GM19397 (cell line): ENCODE data around the gene NEURL1B.
"Not testable (repeated sequence)": the region's sequence is repeated elsewhere in the genome, so short reads cannot be mapped to it uniquely, and the experiment has no call there.

ENCODE experiments used
- ATAC-seq: cut with Tn5 transposase; IDR thresholded peaks from one replicate; pipeline ENCODE4 v1.9.1; 2021; ENCODE audit warnings: mild to moderate bottlenecking, moderate library complexity; ENCODE audit not compliant: unreplicated experiment

The NEURL1B gene

DNA sequence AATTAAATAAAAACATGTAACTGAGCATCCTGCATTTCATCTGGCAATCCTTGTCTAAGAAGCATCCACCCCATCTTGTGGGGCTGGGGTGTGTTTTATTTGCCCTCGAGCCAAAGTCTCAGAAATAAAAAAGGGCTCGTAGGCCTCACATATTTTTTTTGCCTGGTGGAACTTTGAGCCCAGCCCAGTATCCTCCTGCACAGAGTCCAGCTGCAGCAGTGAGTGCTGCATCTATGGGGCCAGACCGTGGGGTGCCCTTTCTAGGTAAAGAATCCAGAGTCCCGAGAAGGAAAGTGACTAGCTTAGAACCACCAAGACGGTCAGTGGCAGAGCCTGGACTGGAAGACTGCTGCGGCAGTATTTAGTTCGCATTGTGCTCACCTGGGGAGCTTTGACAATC lies 33.1 kb downstream of the NEURL1B start:
- no peak for ATAC-seq

DNA sequence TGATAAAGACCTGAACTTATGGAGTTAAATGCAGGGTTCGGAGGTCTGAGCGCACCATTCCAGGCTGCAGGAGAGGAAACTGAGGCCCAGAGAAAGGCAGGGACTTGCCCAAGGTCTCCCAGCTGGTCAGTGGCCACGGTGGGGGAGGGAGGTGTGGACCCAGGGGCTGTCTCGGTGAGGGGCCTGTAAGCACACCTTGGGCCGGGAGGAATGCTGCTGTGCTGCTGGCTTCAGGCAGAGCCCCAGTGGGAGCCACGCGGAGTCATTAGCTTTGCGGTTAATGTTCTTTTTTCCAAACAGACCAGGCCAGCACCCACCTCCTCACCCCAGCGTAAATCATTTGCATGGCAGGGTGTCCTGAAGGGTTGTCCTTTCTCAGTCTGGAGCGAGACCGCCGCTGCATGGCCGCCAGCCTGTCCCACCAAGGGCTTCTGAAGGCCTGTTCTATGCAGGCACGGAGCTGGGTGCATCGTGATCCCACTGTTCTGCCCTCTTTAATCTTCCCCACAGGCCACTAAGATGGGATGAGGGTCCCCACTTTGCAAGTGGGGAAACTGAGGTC lies 35.9 kb downstream of the NEURL1B start:
- ATAC-seq: no peak

DNA sequence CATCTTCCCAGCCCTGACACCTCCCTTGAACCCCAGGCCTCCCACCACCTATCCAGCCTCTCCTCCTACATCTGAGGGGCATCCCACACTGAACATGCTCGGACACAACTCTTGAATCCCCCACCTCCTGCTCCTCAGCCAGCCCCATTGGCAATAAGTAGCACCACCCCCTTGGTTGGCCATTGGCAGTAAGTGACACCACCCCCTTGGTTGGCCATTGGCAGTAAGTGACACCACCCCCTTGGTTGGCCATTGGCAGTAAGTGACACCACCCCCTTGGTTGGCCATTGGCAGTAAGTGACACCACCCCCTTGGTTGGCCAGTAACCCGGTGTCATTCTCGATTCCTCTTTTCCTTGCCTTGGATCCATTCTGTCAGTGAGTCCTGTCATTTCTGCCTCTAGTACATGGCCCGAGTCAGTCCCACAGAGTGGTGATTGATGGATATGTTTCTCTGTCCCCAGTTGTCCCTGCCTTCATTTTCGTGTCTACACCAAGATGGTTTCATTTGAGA lies 37.4 kb downstream of the NEURL1B start:
- not testable (repeated sequence) for ATAC-seq

DNA sequence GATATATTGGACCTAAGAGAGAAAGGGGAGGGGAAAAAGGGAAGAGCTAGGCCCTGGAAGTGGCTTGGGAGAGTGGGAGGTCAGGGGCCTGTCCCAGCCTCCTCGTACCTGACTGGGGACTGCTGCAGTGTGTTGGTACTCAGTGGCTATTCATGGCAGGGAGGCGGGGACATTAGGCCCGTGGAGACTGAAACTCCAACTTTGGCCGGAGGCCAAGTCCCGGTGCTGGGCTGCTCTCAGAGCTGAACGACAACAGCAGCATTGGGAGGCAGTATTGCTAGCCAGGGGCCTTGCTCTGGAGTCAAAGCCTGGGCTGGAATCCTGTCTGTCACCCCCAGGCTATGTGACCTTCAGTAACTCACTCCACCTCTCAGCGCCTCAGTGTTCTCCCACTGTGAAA lies 37.8 kb downstream of the NEURL1B start:
- no peak for ATAC-seq

- ATAC-seq: no peak
Observed at GRCh38 chr5:172679628-172680212, 38.7 kb downstream of the NEURL1B start.

DNA sequence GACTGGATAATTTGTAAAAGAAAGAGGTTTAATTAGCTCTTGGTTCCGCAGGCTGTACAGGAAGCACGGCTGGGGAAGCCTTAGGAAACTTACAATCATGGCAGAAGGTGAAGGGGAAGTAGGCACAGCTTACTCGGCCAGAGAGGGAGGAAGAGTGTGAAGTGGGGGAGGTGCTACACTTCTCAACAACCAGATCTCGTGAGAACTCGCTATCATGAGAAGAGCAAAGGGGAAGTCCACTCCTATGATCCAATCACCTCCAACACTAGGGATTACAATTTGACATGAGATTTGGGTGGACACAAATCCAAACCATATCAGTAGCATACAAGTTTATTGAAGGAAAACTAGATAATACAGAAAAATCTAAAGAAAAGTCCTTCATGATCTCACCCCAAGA lies 39.9 kb downstream of the NEURL1B start:
- ATAC-seq: no peak

GRCh38 chr5:172681421-172681820 lies 40.4 kb downstream of the NEURL1B start:
- no peak for ATAC-seq

GRCh38 chr5:172683264-172683644 lies 42.2 kb downstream of the NEURL1B start:
- no peak for ATAC-seq

- ATAC-seq: no peak
Observed at GRCh38 chr5:172683645-172684471, 42.8 kb downstream of the NEURL1B start.

GRCh38 chr5:172685091-172685490 lies 44.0 kb downstream of the NEURL1B start:
- ATAC-seq: no peak

- no peak for ATAC-seq
Observed at GRCh38 chr5:172686111-172686510, 45.0 kb downstream of the NEURL1B start.

DNA sequence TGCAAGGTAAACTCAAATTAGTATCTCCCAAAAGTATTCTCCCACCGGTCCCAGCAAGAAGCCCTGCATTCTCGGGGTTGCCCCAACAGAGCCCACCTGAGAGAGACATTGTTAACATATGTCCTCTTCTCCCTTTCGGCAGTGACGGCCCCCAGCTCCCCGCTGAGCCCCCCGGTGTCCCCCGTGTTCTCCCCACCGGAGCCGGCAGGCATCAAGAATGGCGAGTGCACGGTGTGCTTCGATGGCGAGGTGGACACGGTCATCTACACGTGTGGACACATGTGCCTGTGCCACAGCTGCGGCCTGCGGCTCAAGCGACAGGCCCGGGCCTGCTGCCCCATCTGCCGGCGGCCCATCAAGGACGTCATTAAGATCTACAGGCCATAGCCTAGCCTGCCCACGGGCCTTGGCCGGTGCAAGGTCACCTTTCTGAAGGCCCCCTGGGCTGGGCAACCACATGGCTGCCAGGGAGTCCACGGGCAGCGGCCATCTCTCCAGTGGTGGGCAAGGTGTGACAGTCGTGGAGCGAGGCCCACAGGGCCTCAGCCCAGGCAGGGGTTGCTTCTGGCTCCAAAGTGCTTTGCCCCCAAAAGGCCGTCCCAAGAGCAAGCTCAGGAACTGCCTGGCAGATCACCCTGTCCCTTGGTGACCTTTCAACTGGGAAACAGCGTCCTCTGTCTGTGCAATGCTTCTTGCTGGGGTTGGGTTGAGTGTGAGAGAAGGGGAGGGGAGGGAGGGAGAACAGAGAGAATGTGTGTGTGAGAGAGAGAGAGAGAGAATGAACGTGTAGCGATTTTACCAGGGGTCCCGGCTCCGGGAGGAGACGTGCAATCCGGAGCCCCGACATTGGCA lies 45.7 kb downstream of the NEURL1B start:
- ATAC-seq: no peak

DNA sequence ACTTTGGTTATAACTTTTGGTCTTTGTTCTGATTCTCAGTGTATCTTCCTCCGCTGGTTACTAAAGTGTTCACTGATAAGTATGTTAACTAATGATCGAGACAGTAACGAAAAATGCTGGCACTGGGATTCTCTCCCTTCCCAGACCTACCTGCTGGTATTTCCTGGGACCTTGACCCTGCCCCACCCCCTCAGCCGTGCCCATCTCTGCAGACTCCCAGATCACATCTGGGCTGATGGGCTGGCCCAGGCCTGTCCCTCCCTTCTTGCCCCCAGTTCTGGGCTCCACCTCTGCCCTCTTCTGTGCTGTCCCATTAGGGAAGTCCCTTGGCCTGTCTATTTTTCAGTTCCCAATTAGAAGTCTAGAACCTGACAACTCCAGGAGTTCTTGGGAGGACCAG lies 46.9 kb downstream of the NEURL1B start:
- no peak for ATAC-seq

DNA sequence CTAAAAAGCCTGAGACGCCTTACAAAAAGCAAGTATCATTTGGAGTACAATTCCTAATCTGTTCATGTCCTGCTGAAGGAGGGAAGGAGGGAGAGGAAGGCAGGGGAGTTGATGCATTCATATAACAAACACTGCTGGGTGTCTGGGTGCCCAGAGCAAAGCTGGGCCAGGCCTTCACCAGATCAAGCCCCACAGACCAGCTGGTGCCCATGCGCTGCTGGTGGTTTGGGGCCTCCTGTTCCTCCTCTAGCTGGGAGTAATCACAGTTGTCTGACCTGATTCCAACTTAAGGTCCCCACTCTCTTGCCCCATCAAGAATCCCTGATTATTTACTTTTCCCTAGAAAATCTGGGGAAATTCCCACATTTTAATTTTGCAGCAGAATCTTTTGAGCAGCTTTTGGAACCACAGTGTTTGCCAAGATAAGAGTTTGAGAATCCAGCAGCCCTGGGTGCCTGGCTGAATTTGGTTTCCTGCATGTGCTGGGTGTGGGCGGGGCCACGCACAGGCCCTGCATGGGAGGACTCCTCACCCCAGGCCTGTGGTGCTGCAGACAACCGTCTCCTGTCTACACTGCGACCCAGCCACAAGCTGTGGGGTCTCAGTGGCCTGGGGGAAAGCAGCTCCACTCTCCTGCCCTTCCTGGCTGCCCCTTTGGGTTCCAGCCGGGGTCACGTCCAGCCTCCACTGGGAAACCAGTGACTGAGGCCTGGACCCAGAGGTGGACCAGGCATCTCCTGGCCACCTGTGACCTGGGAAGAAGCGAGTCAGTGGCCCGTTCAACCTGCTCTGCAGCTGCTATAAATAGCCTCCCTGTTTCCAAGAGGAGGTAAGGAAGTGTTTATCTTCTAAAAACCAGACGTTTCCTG lies 47.5 kb downstream of the NEURL1B start:
- ATAC-seq: no peak

GRCh38 chr5:172689218-172689572 lies 48.1 kb downstream of the NEURL1B start:
- ATAC-seq: no peak

GRCh38 chr5:172689801-172690200 lies 48.7 kb downstream of the NEURL1B start:
- no peak for ATAC-seq

DNA sequence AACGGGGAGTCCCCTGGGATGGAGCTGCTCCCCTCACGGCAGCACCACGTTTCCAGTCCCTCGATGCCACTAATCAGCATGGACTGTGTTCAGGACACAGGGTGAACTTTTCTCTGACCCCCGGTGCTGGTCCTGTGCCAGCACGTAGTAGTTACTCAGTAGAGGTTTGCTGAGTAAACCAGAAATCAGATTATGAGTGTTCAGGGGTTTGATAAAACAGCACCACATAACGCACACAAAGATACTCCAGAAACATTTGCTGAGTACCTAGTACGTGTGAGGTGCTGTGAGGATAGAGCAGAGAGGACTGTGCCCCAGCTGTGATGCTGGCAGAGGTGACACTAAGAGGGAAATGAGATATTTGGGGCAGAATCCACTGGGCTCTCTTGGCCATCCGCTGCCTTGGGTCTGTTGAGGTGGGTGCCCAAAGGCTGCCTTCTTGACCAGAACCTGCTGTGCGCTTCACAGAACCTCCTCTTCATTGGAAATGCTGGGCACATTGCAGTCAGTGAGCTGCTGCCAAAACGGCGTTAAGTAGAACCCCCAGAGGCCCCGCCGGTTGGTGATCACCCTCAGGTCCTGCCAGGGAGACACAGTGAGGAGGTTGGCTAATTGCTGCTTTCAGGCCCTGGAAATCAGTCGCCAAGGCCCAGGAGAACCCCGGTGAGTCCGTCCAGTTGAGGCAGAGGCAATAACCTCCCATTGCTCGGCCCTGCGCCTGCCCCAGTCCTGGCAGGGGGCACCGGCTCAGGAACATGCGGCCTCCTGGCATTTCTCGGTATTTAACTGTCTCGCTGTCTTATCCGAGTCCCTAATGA lies 49.4 kb downstream of the NEURL1B start:
- no peak for ATAC-seq

- ATAC-seq: no peak
Observed at GRCh38 chr5:172691886-172692285, 50.8 kb downstream of the NEURL1B start.

DNA sequence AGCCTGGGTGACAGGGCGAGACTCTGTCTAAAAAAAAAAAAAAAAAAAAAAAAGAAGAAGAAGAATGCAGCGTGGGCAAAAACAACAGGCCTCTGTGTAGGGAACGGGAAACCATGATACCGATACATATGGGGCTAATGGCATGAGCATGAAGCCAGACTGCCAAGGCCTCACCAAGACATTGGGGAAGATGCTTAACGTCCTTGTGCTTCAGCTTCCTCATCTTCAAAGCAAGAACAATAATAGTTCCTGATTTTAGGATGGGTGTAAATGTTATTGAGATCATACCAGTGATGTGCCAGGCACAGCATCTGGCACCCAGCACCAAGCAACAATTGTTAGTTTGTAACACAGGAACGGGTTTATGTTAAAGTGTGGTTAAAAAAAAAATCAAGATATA lies 51.4 kb downstream of the NEURL1B start:
- ATAC-seq: no peak
